ENCODE data around the gene BACE2. TPM values are rescaled to one million over a fixed set of nuclear protein-coding genes. Genes with fewer than 3 reads are reported as not detected.

BACE2 gene
- total and polyA plus RNA-seq, 2 donors (not counting 3 experiments of a cell fraction or from before 2014, with no cell fraction given) = 113 to 184 TPM

DNA sequence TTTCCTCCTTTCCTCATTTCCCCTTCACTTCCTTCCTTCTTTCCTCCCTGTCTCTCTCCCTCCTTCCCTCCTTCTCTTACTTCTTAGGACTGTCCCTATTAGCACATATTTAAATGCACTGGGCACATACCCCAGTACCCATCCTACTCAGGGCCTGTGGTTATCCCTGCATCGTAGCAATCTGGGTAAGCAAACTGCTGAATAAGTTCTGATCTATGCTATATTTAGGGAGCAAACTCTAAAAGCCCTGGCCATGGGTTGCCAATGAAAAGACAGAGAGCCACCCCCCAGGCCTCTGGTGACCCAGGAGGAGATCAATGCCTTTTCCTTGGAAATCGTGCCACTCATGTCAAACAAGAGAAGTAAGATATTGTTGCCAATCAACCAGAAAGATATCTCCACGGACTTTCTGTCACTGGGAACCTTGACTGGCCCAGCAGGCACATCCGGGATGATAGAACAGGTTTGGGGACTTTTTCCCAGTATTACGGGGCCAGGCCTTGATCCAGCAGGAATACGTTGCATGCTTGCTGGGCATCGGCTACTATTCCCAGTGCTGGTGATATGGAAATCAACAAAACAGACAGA, 154.0 kb downstream of the BACE2 start:
- no peak for FAIRE-seq
- ChIA-PET CTCF (no interaction called here), POLR2A (no interaction called here)
- no peak overlapping the region for H3K9ac ChIP-seq (replicated peaks; ENCODE audit: extremely low read depth, insufficient read depth, low read length)
- H3K36me3 ChIP-seq (ENCODE audit: control insufficient read depth in 2 of 2, extremely low read depth in 1 of 2, insufficient read depth in 2 of 2, low read length in 2 of 2) = no peaks in the 10 kb centered on the region
- no peaks in the 10 kb centered on the region for H3K9me1 ChIP-seq (replicated peaks; ENCODE audit: control insufficient read depth, extremely low read depth, insufficient read depth, low read length)
- H3K27ac ChIP-seq (ENCODE audit: insufficient read depth, low read depth, low read length) = no peak overlapping the region
- H4K20me1 ChIP-seq (replicated peaks; ENCODE audit: control insufficient read depth, extremely low read depth, insufficient read depth, low read length) = no peaks in the 10 kb centered on the region
- no peak overlapping the region for H3K4me2 ChIP-seq (ENCODE audit: insufficient read depth, low read length)
- no peaks in the 10 kb centered on the region for H3K4me1 ChIP-seq (ENCODE audit: control insufficient read depth, extremely low read depth, insufficient read depth, low read length)
- no peaks in the 10 kb centered on the region for H3K9me3 ChIP-seq (replicated peaks; ENCODE audit: control insufficient read depth, insufficient read depth, low read length)
- intact Hi-C loops (cut with micrococcal nuclease) = no loop called here
- no peak overlapping the region for H2AFZ ChIP-seq (ENCODE audit: low read depth, low read length)
- TF ChIP-seq EZH2 (IDR thresholded peaks at IDR 0.05; ENCODE audit: borderline replicate concordance, low read depth, low read length, severe bottlenecking) = no peak
- TF ChIP-seq POLR2A (IDR thresholded peaks at IDR 0.05; ENCODE audit: low read depth, low read length) = no peak
- TF ChIP-seq, protein P1, sequence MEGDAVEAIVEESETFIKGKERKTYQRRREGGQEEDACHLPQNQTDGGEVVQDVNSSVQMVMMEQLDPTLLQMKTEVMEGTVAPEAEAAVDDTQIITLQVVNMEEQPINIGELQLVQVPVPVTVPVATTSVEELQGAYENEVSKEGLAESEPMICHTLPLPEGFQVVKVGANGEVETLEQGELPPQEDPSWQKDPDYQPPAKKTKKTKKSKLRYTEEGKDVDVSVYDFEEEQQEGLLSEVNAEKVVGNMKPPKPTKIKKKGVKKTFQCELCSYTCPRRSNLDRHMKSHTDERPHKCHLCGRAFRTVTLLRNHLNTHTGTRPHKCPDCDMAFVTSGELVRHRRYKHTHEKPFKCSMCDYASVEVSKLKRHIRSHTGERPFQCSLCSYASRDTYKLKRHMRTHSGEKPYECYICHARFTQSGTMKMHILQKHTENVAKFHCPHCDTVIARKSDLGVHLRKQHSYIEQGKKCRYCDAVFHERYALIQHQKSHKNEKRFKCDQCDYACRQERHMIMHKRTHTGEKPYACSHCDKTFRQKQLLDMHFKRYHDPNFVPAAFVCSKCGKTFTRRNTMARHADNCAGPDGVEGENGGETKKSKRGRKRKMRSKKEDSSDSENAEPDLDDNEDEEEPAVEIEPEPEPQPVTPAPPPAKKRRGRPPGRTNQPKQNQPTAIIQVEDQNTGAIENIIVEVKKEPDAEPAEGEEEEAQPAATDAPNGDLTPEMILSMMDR (IDR thresholded peaks at IDR 0.05; ENCODE audit: extremely low read depth in 1 of 2, insufficient read depth in 1 of 2, low read depth in 1 of 2, low read length in 2 of 2) = no peak
- TF ChIP-seq JUN (IDR thresholded peaks at IDR 0.05; ENCODE audit: borderline replicate concordance, insufficient read depth, insufficient read length, low read depth) = no peak
- no peak for TF ChIP-seq POLR2AphosphoS5 (IDR thresholded peaks at IDR 0.05; ENCODE audit: insufficient read depth, low read depth, low read length)
- no peak for TF ChIP-seq MYC (IDR thresholded peaks at IDR 0.05; ENCODE audit: low read depth, low read length)
- no peak for TF ChIP-seq GATA2 (IDR thresholded peaks at IDR 0.05; ENCODE audit: insufficient read depth, insufficient read length, low read depth, low read length)
- TF ChIP-seq FOS (IDR thresholded peaks at IDR 0.05; ENCODE audit: borderline replicate concordance, insufficient read depth, low read length) = no peak
- TF ChIP-seq, protein P2, sequence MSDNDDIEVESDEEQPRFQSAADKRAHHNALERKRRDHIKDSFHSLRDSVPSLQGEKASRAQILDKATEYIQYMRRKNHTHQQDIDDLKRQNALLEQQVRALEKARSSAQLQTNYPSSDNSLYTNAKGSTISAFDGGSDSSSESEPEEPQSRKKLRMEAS (IDR thresholded peaks at IDR 0.05; ENCODE audit: insufficient read depth, insufficient read length) = no peak
- dilution Hi-C loops (cut with MboI; ENCODE audit: extremely low pct_ligation_motif_present, low sequenced_read_pairs) = no loop called here
- peaks cover 6 to 9% of the 10 kb centered on the region in 2 experiments for H3K27me3 ChIP-seq (ENCODE audit: control insufficient read depth in 2 of 2, insufficient read depth in 2 of 2, low read length in 2 of 2)
- no peak for DNase-seq (ENCODE audit: low read depth, low spot score)
- no peak overlapping the region for H3K4me3 ChIP-seq (replicated peaks in 1 of 3; ENCODE audit: insufficient read depth in 1 of 3, low read depth in 1 of 3, low read length in 3 of 3)
- no peaks in the 10 kb centered on the region for H3K79me2 ChIP-seq (ENCODE audit: control insufficient read depth, insufficient read depth, low read length)
- BruUV-seq (replicated peaks) = no TSS peak
